Heart right ventricle (tissue), 16 donors: Measurements from ENCODE around the gene ATF6B. TPM values are rescaled to one million over a fixed set of nuclear protein-coding genes. Genes with fewer than 3 reads are reported as not detected.
"Not testable (repeated sequence)": the region's sequence is repeated elsewhere in the genome, so short reads cannot be mapped to it uniquely, and the experiment has no call there.

ENCODE experiments used
- ATAC-seq, 8 donors: fragments of 200-7000 bp; cut with Tn5 transposase; one replicate each; pipeline ENCODE4 v1.9.1; 2020; ENCODE audit warnings: mild to moderate bottlenecking in 8 of 8, moderate library complexity in 8 of 8, moderate number of reproducible peaks in 1 of 8
- DNase-seq, 2 donors: peaks; one replicate each; pipeline ENCODE4 v3.0.0-alpha.2; 2020
- H3K27ac ChIP-seq, 10 donors: fragments of 200-600 bp; sonication (generic) in 2 of 10; one replicate each; pipeline versions ENCODE4 v1.5.0 to v1.8.0; 2020 to 2022; ENCODE audit warnings: mild to moderate bottlenecking in 3 of 10
- H3K27me3 ChIP-seq, 7 donors: fragments of 200-600 bp; one replicate each; pipeline ENCODE4 v1.8.0; 2021 to 2022; ENCODE audit warnings: mild to moderate bottlenecking in 2 of 7
- H3K36me3 ChIP-seq, 9 donors: fragments of 200-600 bp; sonication (generic) in 1 of 9; one replicate each; pipeline versions ENCODE4 v1.5.0 to v1.8.0; 2020 to 2022; ENCODE audit warnings: mild to moderate bottlenecking in 2 of 9
- H3K4me1 ChIP-seq, 9 donors: fragments of 200-600 bp; sonication (generic) in 1 of 9; one replicate each; pipeline versions ENCODE4 v1.5.0 to v1.8.0; 2020 to 2022; ENCODE audit warnings: mild to moderate bottlenecking in 4 of 9
- H3K4me3 ChIP-seq, 10 donors: fragments of 200-600 bp; sonication (generic) in 2 of 10; one replicate each; pipeline versions ENCODE4 v1.5.0 to v1.8.0; 2020 to 2022; ENCODE audit warnings: mild to moderate bottlenecking in 7 of 10, moderate library complexity in 2 of 10
- H3K9me3 ChIP-seq, 11 donors: fragments of 200-600 bp in 10 of 11; sonication (generic) in 2 of 11; one replicate each; pipeline versions ENCODE4 v1.5.0 to v1.8.0; 2013 to 2022; ENCODE audit warnings: mild to moderate bottlenecking in 2 of 11, control low read depth in 1 of 11, moderate library complexity in 1 of 11
- CTCF ChIP-seq, 9 donors: fragments of 200-600 bp; sonication (generic) in 2 of 9; IDR thresholded peaks; one replicate each; pipeline versions ENCODE4 v1.5.0 to v1.8.0; 2021 to 2022; ENCODE audit warnings: antibody characterized with exemption in 9 of 9, mild to moderate bottlenecking in 5 of 9, moderate library complexity in 1 of 9
- WGBS, 2 donors: extraction: QIAGEN DNeasy Blood & Tissue Kit; methylation state at CpG; one replicate each; pipeline ENCODE4 v1.1.7; 2013; ENCODE audit warnings: inconsistent platforms in 1 of 2; 5-methylcytosine and 5-hydroxymethylcytosine counted together
- intact Hi-C, 10 donors: fragments of 100-400 bp; cut with DNase I; formaldehyde crosslinking; loops; one replicate each; pipeline versions ENCODE4 v1.11.1 to v1.14.2; 2022
- polyA plus RNA-seq, 2 donors: library from polyadenylated mRNA; stranded (reverse); fragments of 200-250 nt; gene quantifications; one replicate each; pipeline ENCODE4 v1.2.3, GENCODE V29; 2013
- total RNA-seq, 10 donors: library from RNA; stranded (reverse); fragmentation: NEBNext Ultra II Directional in 3 of 10; extraction: Animal tissue kit (Norgen Biotek cat#: 25700) in 3 of 10; gene quantifications; one replicate each; pipeline versions ENCODE4 v1.2.1 to v1.2.4, GENCODE V29; 2021 to 2023
- donor health status: Arrhythmogenic right ventricular cardiomyopathy.
- donor health status: ischemic (EF 13 %, LVEDD 7.1; RV severe dilation, severe dysfunction).
- donor health status: healthy with polysubstance abuse.
- donor health status: DM: no; HTN: yes; CAD: no.
- donor health status: DM: no; HTN: no; CAD: no.
- donor health status: ischemic (EF 25% LVEDD 6.9; RV normal size, moderate dysfunction).
- donor health status: ischemic (EF 25% LVEDD 5.7; RV mildly dilated, moderate dysfunction).
- donor health status: healthy.
- donor health status: DM: yes; HTN: yes; CAD: no.
- donor health status: Ischemic cardiomyopathy.
- donor health status: ischemic (EF 35%, LVEDD 5.7; RV mildly dilated, moderate dysfunction).
- donor health status: nonischemic (EF 11% LVEDD 7.7; RV severe dilation, severe dysfunction).
- donor health status: DM: yes; HTN: yes; CAD: no.
- donor health status: PGD.
- donor health status: ischemic (EF 29% LVEDD 5.4; RV normal size, mild dysfunction).
- donor health status: nonischemic (EF 23%, LVEDD 6.1; RV moderate dilation, normal function).

The ATF6B gene
- total and polyA plus RNA-seq, 12 donors: 20.1 to 47.0 (median 29.4) TPM

- peak in 5 of 8 donors; percentile 16 to 70 (median 26) for ATAC-seq
- Histone ChIP-seq H3K4me3 (peak overlapping the region in 8 of 10 donors; percentile 14 to 40 (median 26)), H3K27ac (no peak overlapping the region), H3K4me1 (peaks cover 0 to 31% (median 15%) of the 10 kb centered on the region in 9 donors), H3K36me3 (peaks cover 0 to 9% (median 0%) of the 10 kb centered on the region in 9 donors), H3K27me3 (peaks cover 0 to 66% (median 8%) of the 10 kb centered on the region in 7 donors), H3K9me3 (no peaks in the 10 kb centered on the region)
- intact Hi-C loops: no loop called here
- DNase-seq: peak; percentile 53 to 64
- WGBS, 2 donors: 17 to 29% methylated on average over 39 of the region's 39 CpGs
- peak in 3 of 9 donors; percentile 14 to 21 (median 20) for TF ChIP-seq CTCF (IDR thresholded peaks at IDR 0.05)
Observed at GRCh38 chr6:32148289-32149091, 20.4 kb upstream of the ATF6B start.

DNA sequence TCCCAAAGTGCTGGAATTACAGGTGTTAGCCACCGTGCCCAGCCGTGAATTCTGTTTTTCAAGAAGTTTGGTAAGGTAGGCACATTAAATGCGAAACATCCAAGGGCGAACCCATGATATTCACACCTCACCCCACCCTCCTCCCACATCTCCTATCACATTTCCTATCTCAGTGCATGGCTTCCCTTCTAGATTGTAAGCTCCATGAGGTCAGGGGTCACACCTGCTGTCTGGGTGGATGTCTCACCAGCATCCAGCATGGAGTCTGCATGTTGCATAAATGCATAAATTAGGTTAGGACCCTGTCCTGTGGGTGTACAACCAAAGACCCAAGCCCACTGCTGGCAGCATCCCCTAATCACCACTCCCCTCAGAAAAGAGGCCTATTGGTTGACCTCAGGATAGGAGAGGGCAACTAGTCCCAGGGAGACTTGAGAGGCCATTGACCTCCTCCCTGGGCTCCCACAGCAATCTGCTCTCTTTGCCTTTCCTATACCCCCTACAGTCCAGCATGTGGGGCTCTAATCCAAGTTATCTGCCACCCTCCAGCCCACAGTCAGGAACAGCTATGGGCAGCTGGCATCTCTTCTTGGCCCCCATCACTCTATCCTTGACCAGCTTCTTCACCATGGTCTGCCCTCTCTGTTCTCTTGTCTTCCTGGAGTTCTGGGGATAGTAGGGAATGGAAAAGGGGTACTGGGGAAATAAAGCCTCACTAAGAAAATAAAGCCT lies 19.5 kb upstream of the ATF6B start:
- DNase-seq (no peak), ATAC-seq (no peak)
- intact Hi-C loops: no loop called here
- Histone ChIP-seq H3K27ac (no peak overlapping the region), H3K4me3 (no peak overlapping the region), H3K4me1 (peaks cover 0 to 22% (median 6%) of the 10 kb centered on the region in 9 donors), H3K9me3 (no peaks in the 10 kb centered on the region), H3K36me3 (peaks cover 0 to 9% (median 0%) of the 10 kb centered on the region in 9 donors), H3K27me3 (peaks cover 0 to 57% (median 8%) of the 10 kb centered on the region in 7 donors)
- 91 to 96% methylated on average over 4 of the region's 4 CpGs for WGBS, 2 donors
- TF ChIP-seq CTCF (IDR thresholded peaks at IDR 0.05): no peak

DNA sequence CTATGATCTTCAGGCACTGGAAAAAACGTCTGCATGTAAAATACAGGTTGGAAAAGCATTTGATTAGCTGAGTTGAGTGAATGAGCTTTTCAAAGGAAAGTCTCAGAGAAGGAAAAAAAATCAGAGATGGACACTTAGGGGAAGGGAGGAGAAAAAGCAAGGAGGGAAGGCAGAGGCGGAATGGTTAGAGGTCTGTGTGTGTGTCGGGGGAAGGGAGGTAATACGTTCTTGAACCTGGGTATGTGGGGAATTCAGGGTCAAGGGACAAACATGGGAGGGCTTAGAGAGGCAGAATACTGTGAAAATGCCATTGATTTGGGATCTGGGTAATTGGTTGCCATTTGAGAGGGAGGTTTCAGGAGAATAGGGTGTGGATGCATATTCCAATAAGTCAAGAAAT lies 18.6 kb upstream of the ATF6B start:
- H3K27me3 ChIP-seq: peaks cover 0 to 50% (median 8%) of the 10 kb centered on the region in 7 donors
- 29% methylated on average over 4 of the region's 4 CpGs for WGBS, 2 donors
- H3K4me3 ChIP-seq: no peak overlapping the region
- DNase-seq (no peak), ATAC-seq (no peak)
- H3K9me3 ChIP-seq: no peaks in the 10 kb centered on the region
- peaks cover 0 to 9% (median 0%) of the 10 kb centered on the region in 9 donors for H3K36me3 ChIP-seq
- intact Hi-C loops: no loop called here
- TF ChIP-seq CTCF (IDR thresholded peaks at IDR 0.05): no peak
- peaks cover 0 to 16% (median 0%) of the 10 kb centered on the region in 9 donors for H3K4me1 ChIP-seq
- H3K27ac ChIP-seq: no peak overlapping the region

DNA sequence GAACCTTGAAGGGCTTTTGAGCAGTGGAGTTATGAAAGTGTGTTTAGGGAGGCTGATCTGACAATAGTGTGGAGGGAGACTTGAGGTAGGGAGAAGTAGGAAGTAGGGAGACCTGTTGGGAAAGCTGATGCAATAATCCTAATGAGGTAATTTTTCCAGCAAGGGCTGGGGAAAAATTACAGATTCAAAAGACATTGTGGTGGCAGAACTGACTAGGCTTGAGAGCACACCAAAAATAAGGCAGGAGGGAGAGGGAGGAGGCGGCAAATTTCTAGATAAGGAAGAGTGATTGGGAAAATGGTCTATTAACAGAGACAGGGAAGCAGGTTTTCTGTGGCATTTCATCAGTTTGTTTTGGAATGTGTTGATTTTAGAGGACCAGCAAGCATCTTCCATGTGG lies 18.2 kb upstream of the ATF6B start:
- Histone ChIP-seq H3K4me1 (peaks cover 0 to 14% (median 0%) of the 10 kb centered on the region in 9 donors), H3K27me3 (peaks cover 0 to 48% (median 8%) of the 10 kb centered on the region in 7 donors), H3K27ac (no peak overlapping the region), H3K4me3 (no peak overlapping the region), H3K9me3 (no peaks in the 10 kb centered on the region), H3K36me3 (peaks cover 0 to 9% (median 0%) of the 10 kb centered on the region in 9 donors)
- 64 to 77% methylated on average over 1 of the region's 1 CpG for WGBS, 2 donors
- ATAC-seq (no peak), DNase-seq (no peak)
- no peak for TF ChIP-seq CTCF (IDR thresholded peaks at IDR 0.05)
- intact Hi-C loops: no loop called here

DNA sequence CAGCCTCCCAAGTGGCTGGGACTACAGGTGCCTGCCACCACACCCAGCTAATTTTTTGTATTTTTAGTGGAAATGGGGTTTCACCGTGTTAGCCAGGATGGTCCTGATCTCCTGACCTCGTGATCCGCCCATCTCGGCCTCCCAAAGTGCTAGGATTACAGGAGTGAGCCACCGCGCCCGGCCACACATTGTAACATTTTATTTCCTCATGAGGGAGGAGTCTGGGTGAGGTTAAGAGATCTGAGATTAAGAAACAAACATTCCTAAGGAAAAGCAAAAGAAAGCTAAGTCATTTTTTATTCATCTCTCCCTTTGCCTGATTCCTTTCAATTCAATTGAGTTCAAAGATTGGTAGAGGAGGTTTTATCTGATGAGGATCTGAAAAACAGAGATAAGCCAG lies 16.2 kb upstream of the ATF6B start:
- H3K36me3 ChIP-seq, DNase-seq, ATAC-seq, H3K9me3 ChIP-seq, intact Hi-C loops, H3K4me3 ChIP-seq, H3K27ac ChIP-seq: not testable (repeated sequence)
- H3K4me1 ChIP-seq: peaks cover 0 to 11% (median 0%) of the 10 kb centered on the region in 9 donors
- 82 to 83% methylated on average over 7 of the region's 7 CpGs for WGBS, 2 donors
- peaks cover 0 to 28% (median 5%) of the 10 kb centered on the region in 7 donors for H3K27me3 ChIP-seq
